Uterus (tissue), 4 donors: Measurements from ENCODE around the gene EVL. TPM values are rescaled to one million over a fixed set of nuclear protein-coding genes. Genes with fewer than 3 reads are reported as not detected.

Experiments
- DNase-seq, 2 donors: peaks; one replicate each; pipeline ENCODE4 v3.0.0-alpha.2; 2019 to 2020
- H3K27ac ChIP-seq, 2 donors: fragments of 200-600 bp; sonication (generic); 1 replicate in 1 of 2; 2 replicates in 1 of 2; pipeline ENCODE4 v1.5.1; 2016 to 2018
- H3K27me3 ChIP-seq, 2 donors: fragments of 200-600 bp; sonication (generic); one replicate each; pipeline ENCODE4 v1.5.1; 2018 to 2019; ENCODE audit warnings: control low read depth in 1 of 2
- H3K36me3 ChIP-seq, 2 donors: fragments of 200-600 bp; sonication (generic); one replicate each; pipeline ENCODE4 v1.5.1; 2019; ENCODE audit warnings: control low read depth in 1 of 2
- H3K4me1 ChIP-seq, 2 donors: fragments of 200-600 bp; sonication (generic); one replicate each; pipeline ENCODE4 v1.5.1; 2018 to 2019; ENCODE audit warnings: control low read depth in 1 of 2
- H3K4me3 ChIP-seq, 2 donors: fragments of 200-600 bp; sonication (generic); 1 replicate in 1 of 2; 2 replicates in 1 of 2; pipeline ENCODE4 v1.5.1; 2018 to 2019; ENCODE audit warnings: mild to moderate bottlenecking in 1 of 2
- H3K9me3 ChIP-seq, 2 donors: fragments of 200-600 bp; sonication (generic); one replicate each; pipeline ENCODE4 v1.5.1; 2019; ENCODE audit warnings: control low read depth in 1 of 2
- CTCF ChIP-seq, 4 experiments: fragments of 200-600 bp in 2 of 4; fragments of 450-650 bp in 2 of 4; sonication (generic) in 2 of 4; IDR thresholded peaks; one replicate each; pipeline ENCODE4 v1.5.1; 2016 to 2019; ENCODE audit warnings: antibody characterized with exemption in 4 of 4, mild to moderate bottlenecking in 2 of 4, moderate library complexity in 1 of 4
- POLR2A ChIP-seq, 2 donors: fragments of 450-650 bp; IDR thresholded peaks; one replicate each; pipeline ENCODE4 v1.6.1; 2016; ENCODE audit warnings: antibody characterized with exemption in 2 of 2, mild to moderate bottlenecking in 1 of 2, moderate library complexity in 1 of 2
- intact Hi-C: fragments of 100-400 bp; cut with DNase I; formaldehyde crosslinking; loops from one replicate; pipeline ENCODE4 v1.15.1; 2023; ENCODE audit warnings: low total_unique reads
- total RNA-seq, 4 donors: library from RNA; depleted of rRNA in 3 of 4; stranded (reverse); fragments of >200 nt in 3 of 4; gene quantifications; one replicate each; pipeline versions ENCODE4 v1.1.0 to v1.2.4, GENCODE V29; 2014 to 2023
- donor health status: DM: yes; HTN: yes; CAD: no.

Gene EVL
- 100 to 1,000 TPM in 1 of 4 donors, 10 to 100 TPM in 3; 22.1 to 133 (median 67.5) TPM for total RNA-seq

- Histone ChIP-seq H3K27ac (peak within 1 kb of the TSS in 1 of 2 donors; percentile 22), H3K4me1 (no peaks in the 10 kb centered on the region), H3K27me3 (no peaks in the 10 kb centered on the region), H3K4me3 (no peak within 1 kb of the TSS), H3K9me3 (no peaks in the 10 kb centered on the region), H3K36me3 (no peaks in the 10 kb centered on the region)
- intact Hi-C loops = no loop called here
- no peak for DNase-seq
- TF ChIP-seq POLR2A (IDR thresholded peaks at IDR 0.05) (no peak), CTCF (IDR thresholded peaks at IDR 0.05) (no peak)
Measured at GRCh38 chr14:100065111-100065871, at the start of gene EVL. Gene EVL (plus strand): TSS chr14:100065422. CDS start chr14:100065501, 79 bp downstream.

- TF ChIP-seq CTCF (IDR thresholded peaks at IDR 0.05) (no peak), POLR2A (IDR thresholded peaks at IDR 0.05) (no peak)
- H3K27me3 ChIP-seq = no peaks in the 10 kb centered on the region
- H3K27ac ChIP-seq = no peak overlapping the region
- no peak overlapping the region for H3K4me3 ChIP-seq
- H3K36me3 ChIP-seq = no peaks in the 10 kb centered on the region
- intact Hi-C loops = no loop called here
- no peaks in the 10 kb centered on the region for H3K9me3 ChIP-seq
- peaks cover 0 to 8% of the 10 kb centered on the region in 2 donors for H3K4me1 ChIP-seq
- DNase-seq = no peak
Measured at GRCh38 chr14:100017553-100017952, 47.7 kb upstream of the EVL start.

GRCh38 chr14:100018054-100018453, 47.2 kb upstream of the EVL start:
- peaks cover 0 to 8% of the 10 kb centered on the region in 2 donors for H3K4me1 ChIP-seq
- DNase-seq = no peak
- TF ChIP-seq POLR2A (IDR thresholded peaks at IDR 0.05) (no peak), CTCF (IDR thresholded peaks at IDR 0.05) (no peak)
- no peaks in the 10 kb centered on the region for H3K27me3 ChIP-seq
- intact Hi-C loops = no loop called here
- no peak overlapping the region for H3K27ac ChIP-seq
- H3K4me3 ChIP-seq = no peak overlapping the region
- H3K36me3 ChIP-seq = no peaks in the 10 kb centered on the region
- H3K9me3 ChIP-seq = no peaks in the 10 kb centered on the region

GRCh38 chr14:100018482-100018881, 46.7 kb upstream of the EVL start:
- Histone ChIP-seq H3K27ac (peak overlapping the region in 1 of 2 donors; percentile 53), H3K36me3 (no peaks in the 10 kb centered on the region), H3K9me3 (no peaks in the 10 kb centered on the region), H3K27me3 (no peaks in the 10 kb centered on the region), H3K4me1 (peaks cover 0 to 8% of the 10 kb centered on the region in 2 donors), H3K4me3 (no peak overlapping the region)
- TF ChIP-seq POLR2A (IDR thresholded peaks at IDR 0.05) = no peak
- no peak for TF ChIP-seq CTCF (IDR thresholded peaks at IDR 0.05)
- intact Hi-C loops = no loop called here
- no peak for DNase-seq

- Histone ChIP-seq H3K27ac (peak overlapping the region in 1 of 2 donors; percentile 53), H3K36me3 (no peaks in the 10 kb centered on the region), H3K9me3 (no peaks in the 10 kb centered on the region), H3K4me3 (no peak overlapping the region), H3K4me1 (peaks cover 0 to 8% of the 10 kb centered on the region in 2 donors), H3K27me3 (no peaks in the 10 kb centered on the region)
- no peak for DNase-seq
- no peak for TF ChIP-seq CTCF (IDR thresholded peaks at IDR 0.05)
- TF ChIP-seq POLR2A (IDR thresholded peaks at IDR 0.05) = no peak
- intact Hi-C loops = no loop called here
Measured at GRCh38 chr14:100019156-100019744, 46.0 kb upstream of the EVL start.
